KMS-11 (cell line): Measurements from ENCODE around the gene CRYBG3.

Experiments
- H2AFZ ChIP-seq: fragments of 200-600 bp; sonication (generic); 2 replicates; pipeline ENCODE4 v1.6.1; 2016; ENCODE audit warnings: antibody characterized with exemption, mixed run types, low read depth
- H3K27ac ChIP-seq: fragments of 200-600 bp; sonication (generic); 2 replicates; pipeline ENCODE4 v1.6.1; 2016; ENCODE audit warnings: mild to moderate bottlenecking, mixed run types
- H3K27me3 ChIP-seq: fragments of 200-600 bp; sonication (generic); 2 replicates; pipeline ENCODE4 v1.6.1; 2017; ENCODE audit warnings: mild to moderate bottlenecking, low read depth, mixed run types, moderate library complexity; ENCODE audit not compliant: insufficient read depth
- H3K36me3 ChIP-seq: fragments of 200-600 bp; sonication (generic); 2 replicates; pipeline ENCODE4 v1.6.1; 2017; ENCODE audit warnings: mild to moderate bottlenecking, mixed run types; ENCODE audit not compliant: insufficient read depth
- H3K4me1 ChIP-seq: fragments of 200-600 bp; sonication (generic); 2 replicates; pipeline ENCODE4 v1.6.1; 2016; ENCODE audit warnings: mild to moderate bottlenecking, low read depth, mixed run types; ENCODE audit not compliant: poor library complexity, severe bottlenecking
- H3K4me2 ChIP-seq: fragments of 200-600 bp; sonication (generic); 2 replicates; pipeline ENCODE4 v1.7.0; 2016; ENCODE audit warnings: mild to moderate bottlenecking, mixed run types
- H3K4me3 ChIP-seq: fragments of 200-600 bp; sonication (generic); IDR thresholded peaks from 2 replicates; pipeline ENCODE4 v1.6.1; 2017; ENCODE audit warnings: low read depth, low read length, mixed read lengths; ENCODE audit not compliant: insufficient read depth
- H3K79me2 ChIP-seq: fragments of 200-600 bp; sonication (generic); 2 replicates; pipeline ENCODE4 v1.6.1; 2016; ENCODE audit warnings: low read depth, mixed run types; ENCODE audit not compliant: insufficient read depth
- H3K9ac ChIP-seq: fragments of 200-600 bp; sonication (generic); 2 replicates; pipeline ENCODE4 v1.6.1; 2016; ENCODE audit warnings: mild to moderate bottlenecking, mixed run types
- H4K20me1 ChIP-seq: fragments of 200-600 bp; sonication (generic); 2 replicates; pipeline ENCODE4 v1.6.1; 2016; ENCODE audit warnings: mild to moderate bottlenecking, mixed run types; ENCODE audit not compliant: insufficient read depth
- TF ChIP-seq, protein P1 (sequence below): fragments of 200-600 bp; sonication (generic); conservative IDR thresholded peaks from 2 replicates; pipeline ENCODE4 v1.6.1; 2017; ENCODE audit warnings: low read depth, mild to moderate bottlenecking, antibody characterized with exemption, low read length, moderate library complexity, mixed read lengths

The CRYBG3 gene

DNA sequence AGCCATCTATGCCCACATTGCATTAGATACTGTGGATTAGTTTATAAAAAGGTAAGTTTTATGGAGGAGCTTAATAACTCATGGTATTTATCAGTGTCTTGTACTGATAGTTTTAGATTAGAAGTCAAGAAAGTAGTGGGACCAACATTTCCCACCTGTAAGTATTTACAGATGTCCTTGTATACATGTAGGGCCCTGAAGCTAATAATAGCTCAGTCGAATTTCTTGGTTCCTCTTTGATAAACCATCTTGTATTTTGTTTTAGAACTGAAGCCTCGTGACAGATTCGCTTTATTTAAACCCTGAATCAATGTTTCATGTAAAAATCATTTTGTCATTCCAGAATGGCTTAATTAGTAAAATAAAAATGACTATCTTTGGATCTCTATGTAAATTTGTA is 73.4 kb downstream of the CRYBG3 start:
- H3K4me2 ChIP-seq = no peak overlapping the region
- H3K36me3 ChIP-seq = no peaks in the 10 kb centered on the region; the same call in 1 of the 2 replicates
- H3K79me2 ChIP-seq = no peaks in the 10 kb centered on the region
- H4K20me1 ChIP-seq = no peaks in the 10 kb centered on the region
- no peak overlapping the region for H3K27ac ChIP-seq
- H2AFZ ChIP-seq = no peak overlapping the region
- no peak overlapping the region for H3K4me3 ChIP-seq
- no peaks in the 10 kb centered on the region for H3K27me3 ChIP-seq
- peaks cover 7% of the 10 kb centered on the region for H3K4me1 ChIP-seq
- TF ChIP-seq, protein P1, sequence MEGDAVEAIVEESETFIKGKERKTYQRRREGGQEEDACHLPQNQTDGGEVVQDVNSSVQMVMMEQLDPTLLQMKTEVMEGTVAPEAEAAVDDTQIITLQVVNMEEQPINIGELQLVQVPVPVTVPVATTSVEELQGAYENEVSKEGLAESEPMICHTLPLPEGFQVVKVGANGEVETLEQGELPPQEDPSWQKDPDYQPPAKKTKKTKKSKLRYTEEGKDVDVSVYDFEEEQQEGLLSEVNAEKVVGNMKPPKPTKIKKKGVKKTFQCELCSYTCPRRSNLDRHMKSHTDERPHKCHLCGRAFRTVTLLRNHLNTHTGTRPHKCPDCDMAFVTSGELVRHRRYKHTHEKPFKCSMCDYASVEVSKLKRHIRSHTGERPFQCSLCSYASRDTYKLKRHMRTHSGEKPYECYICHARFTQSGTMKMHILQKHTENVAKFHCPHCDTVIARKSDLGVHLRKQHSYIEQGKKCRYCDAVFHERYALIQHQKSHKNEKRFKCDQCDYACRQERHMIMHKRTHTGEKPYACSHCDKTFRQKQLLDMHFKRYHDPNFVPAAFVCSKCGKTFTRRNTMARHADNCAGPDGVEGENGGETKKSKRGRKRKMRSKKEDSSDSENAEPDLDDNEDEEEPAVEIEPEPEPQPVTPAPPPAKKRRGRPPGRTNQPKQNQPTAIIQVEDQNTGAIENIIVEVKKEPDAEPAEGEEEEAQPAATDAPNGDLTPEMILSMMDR = no peak
- no peak overlapping the region for H3K9ac ChIP-seq

- Histone ChIP-seq H3K27me3 (no peaks in the 10 kb centered on the region), H3K36me3 (no peaks in the 10 kb centered on the region; the same call in 1 of the 2 replicates), H3K4me1 (peaks cover 7% of the 10 kb centered on the region), H3K4me2 (no peak overlapping the region), H3K4me3 (no peak overlapping the region), H3K27ac (no peak overlapping the region), H3K9ac (no peak overlapping the region), H3K79me2 (no peaks in the 10 kb centered on the region), H4K20me1 (no peaks in the 10 kb centered on the region), H2AFZ (no peak overlapping the region)
- TF ChIP-seq, protein P1 = no peak
Measured at GRCh38 chr3:97896129-97896528, 74.3 kb downstream of the CRYBG3 start.

GRCh38 chr3:97896547-97896946 is 74.7 kb downstream of the CRYBG3 start:
- Histone ChIP-seq H3K27me3 (no peaks in the 10 kb centered on the region), H2AFZ (no peak overlapping the region), H3K9ac (no peak overlapping the region), H3K36me3 (no peaks in the 10 kb centered on the region; the same call in 1 of the 2 replicates), H3K27ac (no peak overlapping the region), H3K79me2 (no peaks in the 10 kb centered on the region), H3K4me3 (no peak overlapping the region), H3K4me2 (no peak overlapping the region), H3K4me1 (peaks cover 7% of the 10 kb centered on the region), H4K20me1 (no peaks in the 10 kb centered on the region)
- TF ChIP-seq, protein P1 = no peak

DNA sequence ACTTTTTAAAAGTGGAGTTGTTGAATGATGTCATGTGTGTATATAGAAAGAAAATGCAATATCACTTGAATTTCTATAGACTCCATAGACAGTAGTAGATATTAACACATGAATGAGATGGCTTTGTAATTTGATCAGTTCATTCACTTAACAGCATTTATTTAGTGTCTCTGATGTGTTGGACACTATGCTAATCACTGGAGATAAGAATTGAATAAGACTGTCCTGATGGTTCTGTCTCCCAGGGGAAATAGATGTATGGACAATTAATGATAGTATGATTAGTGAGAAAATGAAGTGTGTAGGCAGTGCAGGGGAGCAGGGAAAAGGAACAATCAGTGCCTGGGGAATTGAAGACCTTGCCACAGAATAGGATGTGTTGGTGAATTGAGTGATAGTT is 77.5 kb downstream of the CRYBG3 start:
- H3K4me2 ChIP-seq = no peak overlapping the region

More for the DNA sequence above, 77.5 kb downstream of the CRYBG3 start:
- Histone ChIP-seq H3K4me1 (no peaks in the 10 kb centered on the region), H3K79me2 (no peaks in the 10 kb centered on the region), H3K27ac (no peak overlapping the region), H2AFZ (no peak overlapping the region), H4K20me1 (no peaks in the 10 kb centered on the region), H3K27me3 (no peaks in the 10 kb centered on the region), H3K9ac (no peak overlapping the region), H3K4me3 (no peak overlapping the region), H3K36me3 (no peaks in the 10 kb centered on the region)
- TF ChIP-seq, protein P1 = no peak
